Measurements from ENCODE around the gene NOS1.

DNA sequence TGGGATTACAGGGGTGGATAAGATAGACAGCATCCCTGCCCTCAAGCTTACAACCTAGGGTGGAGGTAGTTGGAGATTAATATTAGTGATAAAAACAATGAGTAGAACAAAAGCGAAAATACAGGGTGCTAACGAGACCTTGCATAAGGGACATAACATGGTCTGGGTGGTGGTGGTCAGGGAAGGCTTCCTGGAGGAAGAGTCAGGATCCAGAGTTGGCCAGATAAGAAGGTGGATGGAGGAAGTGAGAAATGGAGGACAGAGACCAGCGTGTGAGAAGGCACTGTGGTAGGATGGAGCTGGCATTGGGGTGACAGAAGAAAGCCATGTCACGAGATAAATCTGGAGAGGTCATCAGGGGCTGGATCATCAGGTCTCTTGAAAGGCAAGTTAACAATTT lies 19.2 kb downstream of the NOS1 start:
- TF ChIP-seq POLR2A (IDR thresholded peaks at IDR 0.05), result no peak
- TF ChIP-seq, protein P1, sequence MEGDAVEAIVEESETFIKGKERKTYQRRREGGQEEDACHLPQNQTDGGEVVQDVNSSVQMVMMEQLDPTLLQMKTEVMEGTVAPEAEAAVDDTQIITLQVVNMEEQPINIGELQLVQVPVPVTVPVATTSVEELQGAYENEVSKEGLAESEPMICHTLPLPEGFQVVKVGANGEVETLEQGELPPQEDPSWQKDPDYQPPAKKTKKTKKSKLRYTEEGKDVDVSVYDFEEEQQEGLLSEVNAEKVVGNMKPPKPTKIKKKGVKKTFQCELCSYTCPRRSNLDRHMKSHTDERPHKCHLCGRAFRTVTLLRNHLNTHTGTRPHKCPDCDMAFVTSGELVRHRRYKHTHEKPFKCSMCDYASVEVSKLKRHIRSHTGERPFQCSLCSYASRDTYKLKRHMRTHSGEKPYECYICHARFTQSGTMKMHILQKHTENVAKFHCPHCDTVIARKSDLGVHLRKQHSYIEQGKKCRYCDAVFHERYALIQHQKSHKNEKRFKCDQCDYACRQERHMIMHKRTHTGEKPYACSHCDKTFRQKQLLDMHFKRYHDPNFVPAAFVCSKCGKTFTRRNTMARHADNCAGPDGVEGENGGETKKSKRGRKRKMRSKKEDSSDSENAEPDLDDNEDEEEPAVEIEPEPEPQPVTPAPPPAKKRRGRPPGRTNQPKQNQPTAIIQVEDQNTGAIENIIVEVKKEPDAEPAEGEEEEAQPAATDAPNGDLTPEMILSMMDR (IDR thresholded peaks at IDR 0.05), result no peak

Data from thyroid gland (tissue), 4 donors.